ENCODE results near the gene AGXT.
A peak's percentile ranks its signal among the peaks of the same experiment; 100 is the strongest.

The AGXT gene

DNA sequence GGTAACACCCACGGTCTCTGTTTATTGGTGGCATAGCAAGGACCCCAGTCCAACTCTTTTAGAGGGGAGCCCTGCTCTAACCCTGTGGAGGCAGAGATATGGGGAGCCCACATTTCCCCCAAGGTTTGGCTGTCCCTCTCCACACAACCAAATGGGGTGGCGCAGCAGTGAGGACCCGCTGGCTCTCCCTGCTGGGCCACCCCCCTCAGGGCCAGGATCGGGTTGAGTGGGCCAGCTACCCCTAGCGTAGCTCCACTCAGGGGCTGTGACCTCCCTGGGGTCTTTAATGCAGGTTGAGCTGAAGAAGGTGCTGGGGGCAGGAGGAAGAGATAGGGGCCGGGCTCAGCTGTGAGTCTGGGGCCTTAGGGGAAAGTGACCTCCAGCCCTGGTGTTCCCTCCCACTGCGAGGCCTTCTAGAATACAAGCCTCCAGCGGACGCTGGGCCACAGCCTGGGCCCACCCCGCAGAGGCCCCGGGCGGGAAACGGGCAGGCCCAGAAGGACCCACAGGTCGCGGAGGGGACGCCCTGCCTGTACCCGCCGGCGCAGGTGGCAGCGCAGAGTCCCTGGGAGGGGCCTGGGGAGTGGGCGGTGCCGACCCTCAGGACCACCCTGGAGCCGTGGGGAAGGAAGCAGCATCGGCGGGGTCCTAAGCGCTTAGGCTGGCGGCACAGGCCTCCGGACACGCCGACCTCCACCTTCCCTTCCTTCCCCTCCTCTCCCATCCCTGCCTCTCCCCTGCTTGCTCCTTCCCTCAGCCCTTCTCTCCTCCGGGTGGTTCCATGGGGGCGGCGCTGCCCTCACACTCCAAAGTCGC, 47.1 kb downstream of the AGXT start:
- Histone ChIP-seq H3K4me3 (ENCODE audit: low read length) (peak overlapping the region; percentile 33; the same call in 1 of the 2 replicates), H3K4me1 (ENCODE audit: low read length) (peaks cover 5% of the 10 kb centered on the region)

DNA sequence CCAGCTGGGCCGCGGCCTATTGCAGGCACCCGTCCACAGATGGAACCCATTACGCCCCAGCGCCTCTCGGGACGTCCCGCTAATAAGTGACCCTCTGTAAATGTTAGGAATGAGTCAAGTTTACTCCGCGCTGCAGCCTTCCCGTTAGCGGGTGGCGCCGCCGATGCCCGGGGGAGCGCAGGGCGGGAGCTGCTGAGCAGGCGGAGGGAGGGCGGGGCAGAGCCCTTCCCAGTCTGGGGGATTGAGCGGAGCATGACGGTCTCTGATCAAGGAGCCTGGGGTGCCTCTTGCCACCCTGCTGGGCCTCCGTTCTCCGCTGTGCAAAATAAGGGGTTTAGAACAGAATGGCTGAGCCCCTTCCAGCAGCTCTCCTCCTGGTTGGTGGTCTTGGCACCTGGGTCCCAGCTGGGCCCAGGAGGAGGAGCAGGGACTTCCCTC, 48.0 kb downstream of the AGXT start:
- Histone ChIP-seq H3K4me3 (ENCODE audit: low read length) (peak overlapping the region; percentile 61), H3K27me3 (ENCODE audit: low read depth, low read length) (0 out of 2 replicates have a peak, but pooled peaks cover 2% of the 10 kb centered on the region), H2AFZ (ENCODE audit: low read depth, low read length) (peak overlapping the region; percentile 21; the same call in 1 of the 2 replicates), H3K9me3 (ENCODE audit: insufficient read depth, low read length) (no peaks in the 10 kb centered on the region), H3K27ac (ENCODE audit: low read length) (no peak overlapping the region), H3K9ac (ENCODE audit: low read length) (no peak overlapping the region), H3K79me2 (ENCODE audit: low read length) (no peaks in the 10 kb centered on the region), H3K4me2 (ENCODE audit: low read length) (peak overlapping the region; percentile 68), H3K4me1 (ENCODE audit: low read length) (peaks cover 5% of the 10 kb centered on the region), H3K36me3 (replicated peaks; ENCODE audit: low read depth, low read length) (no peaks in the 10 kb centered on the region), H4K20me1 (ENCODE audit: insufficient read depth, low read length) (no peaks in the 10 kb centered on the region)
- TF ChIP-seq, protein P1, sequence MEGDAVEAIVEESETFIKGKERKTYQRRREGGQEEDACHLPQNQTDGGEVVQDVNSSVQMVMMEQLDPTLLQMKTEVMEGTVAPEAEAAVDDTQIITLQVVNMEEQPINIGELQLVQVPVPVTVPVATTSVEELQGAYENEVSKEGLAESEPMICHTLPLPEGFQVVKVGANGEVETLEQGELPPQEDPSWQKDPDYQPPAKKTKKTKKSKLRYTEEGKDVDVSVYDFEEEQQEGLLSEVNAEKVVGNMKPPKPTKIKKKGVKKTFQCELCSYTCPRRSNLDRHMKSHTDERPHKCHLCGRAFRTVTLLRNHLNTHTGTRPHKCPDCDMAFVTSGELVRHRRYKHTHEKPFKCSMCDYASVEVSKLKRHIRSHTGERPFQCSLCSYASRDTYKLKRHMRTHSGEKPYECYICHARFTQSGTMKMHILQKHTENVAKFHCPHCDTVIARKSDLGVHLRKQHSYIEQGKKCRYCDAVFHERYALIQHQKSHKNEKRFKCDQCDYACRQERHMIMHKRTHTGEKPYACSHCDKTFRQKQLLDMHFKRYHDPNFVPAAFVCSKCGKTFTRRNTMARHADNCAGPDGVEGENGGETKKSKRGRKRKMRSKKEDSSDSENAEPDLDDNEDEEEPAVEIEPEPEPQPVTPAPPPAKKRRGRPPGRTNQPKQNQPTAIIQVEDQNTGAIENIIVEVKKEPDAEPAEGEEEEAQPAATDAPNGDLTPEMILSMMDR (IDR thresholded peaks at IDR 0.05; ENCODE audit: low read depth, low read length), result no peak
- TF ChIP-seq EZH2phosphoT487 (IDR thresholded peaks at IDR 0.05; ENCODE audit: low read depth), result no peak

More for the DNA sequence above, 47.1 kb downstream of the AGXT start:
- no peaks in the 10 kb centered on the region for H3K9me3 ChIP-seq (ENCODE audit: insufficient read depth, low read length)
- TF ChIP-seq, protein P1 (IDR thresholded peaks at IDR 0.05; ENCODE audit: low read depth, low read length), result no peak
- TF ChIP-seq EZH2phosphoT487 (IDR thresholded peaks at IDR 0.05; ENCODE audit: low read depth), result no peak
- 0 out of 2 replicates have a peak, but pooled peaks cover 2% of the 10 kb centered on the region for H3K27me3 ChIP-seq (ENCODE audit: low read depth, low read length)
- H3K79me2 ChIP-seq (ENCODE audit: low read length), result no peaks in the 10 kb centered on the region
- H4K20me1 ChIP-seq (ENCODE audit: insufficient read depth, low read length), result no peaks in the 10 kb centered on the region
- peak overlapping the region; percentile 30 for H3K4me2 ChIP-seq (ENCODE audit: low read length)
- H3K9ac ChIP-seq (ENCODE audit: low read length), result no peak overlapping the region
- H2AFZ ChIP-seq (ENCODE audit: low read depth, low read length), result no peak overlapping the region
- H3K36me3 ChIP-seq (replicated peaks; ENCODE audit: low read depth, low read length), result no peaks in the 10 kb centered on the region
- no peak overlapping the region for H3K27ac ChIP-seq (ENCODE audit: low read length)

DNA sequence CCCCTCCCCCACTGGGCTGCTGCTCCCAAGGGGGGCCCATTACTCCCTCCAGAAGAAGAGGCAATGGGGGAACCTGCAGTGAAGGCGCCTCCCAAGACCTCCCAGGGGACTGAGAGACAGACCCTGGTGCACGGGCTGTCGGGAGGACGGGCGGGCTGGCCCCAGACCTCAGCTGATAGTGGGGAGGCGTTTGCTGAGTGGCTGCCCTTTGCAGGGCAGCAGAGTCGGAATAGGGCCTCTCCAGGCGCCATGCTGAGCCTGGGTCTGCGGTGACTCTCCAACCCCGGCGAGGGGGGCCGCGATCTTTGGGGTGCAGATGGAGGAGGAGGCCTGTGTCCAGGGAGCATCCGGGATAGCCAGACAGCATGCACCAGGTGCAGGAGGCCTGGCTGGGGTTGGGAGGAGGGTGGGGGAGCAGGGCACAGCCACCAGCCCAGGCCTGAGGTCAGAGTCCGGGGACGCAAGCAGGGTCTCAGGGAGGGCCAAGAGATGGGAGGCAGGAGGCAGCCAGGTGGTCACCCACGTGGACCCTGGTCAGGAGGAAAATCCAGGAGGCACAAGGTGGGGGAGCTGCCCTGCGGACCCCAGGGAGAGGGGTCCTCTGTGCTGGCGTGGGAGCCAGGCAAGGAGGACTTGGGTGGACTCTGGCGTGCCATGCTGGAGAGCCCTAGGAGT, 48.5 kb downstream of the AGXT start:
- Histone ChIP-seq H3K9ac (ENCODE audit: low read length) (no peak overlapping the region), H3K27me3 (ENCODE audit: low read depth, low read length) (0 out of 2 replicates have a peak, but pooled peaks cover 2% of the 10 kb centered on the region), H4K20me1 (ENCODE audit: insufficient read depth, low read length) (no peaks in the 10 kb centered on the region), H3K27ac (ENCODE audit: low read length) (no peak overlapping the region), H3K9me3 (ENCODE audit: insufficient read depth, low read length) (no peaks in the 10 kb centered on the region), H3K4me1 (ENCODE audit: low read length) (peaks cover 5% of the 10 kb centered on the region), H3K79me2 (ENCODE audit: low read length) (no peaks in the 10 kb centered on the region), H3K36me3 (replicated peaks; ENCODE audit: low read depth, low read length) (no peaks in the 10 kb centered on the region), H3K4me2 (ENCODE audit: low read length) (peak overlapping the region; percentile 68), H3K4me3 (ENCODE audit: low read length) (peak overlapping the region; percentile 61), H2AFZ (ENCODE audit: low read depth, low read length) (peak overlapping the region; percentile 21; the same call in 1 of the 2 replicates)
- TF ChIP-seq EZH2phosphoT487 (IDR thresholded peaks at IDR 0.05; ENCODE audit: low read depth), result no peak
- TF ChIP-seq, protein P1 (IDR thresholded peaks at IDR 0.05; ENCODE audit: low read depth, low read length), result no peak

DNA sequence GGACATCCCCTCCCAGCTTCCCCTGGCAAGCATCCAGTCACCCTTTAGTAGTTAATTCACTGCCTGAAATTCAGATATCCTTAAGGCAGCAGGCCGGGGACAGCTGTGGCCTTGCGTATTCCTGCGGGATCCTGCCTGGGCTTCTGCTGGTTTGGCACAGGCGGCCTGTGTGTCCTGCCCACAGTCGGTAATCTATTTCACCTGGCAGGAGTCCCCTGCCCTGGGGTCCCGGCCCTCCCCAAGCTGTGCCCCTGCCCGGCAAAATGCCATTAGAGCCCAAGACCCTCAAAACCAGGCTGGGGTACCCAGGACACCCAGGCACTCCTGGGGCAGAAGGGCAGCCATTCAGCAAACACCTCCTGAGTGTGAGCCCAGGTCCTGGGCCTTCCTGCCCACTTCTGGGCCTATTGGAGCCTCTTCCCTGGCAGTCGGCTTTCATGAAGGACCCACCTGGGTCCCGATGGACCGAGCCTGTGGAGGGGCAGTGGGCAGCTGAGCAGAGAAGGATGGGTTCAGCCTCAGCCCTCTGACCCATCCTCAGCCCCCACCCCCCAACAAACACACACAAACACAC, 49.1 kb downstream of the AGXT start:
- H3K79me2 ChIP-seq (ENCODE audit: low read length), result no peaks in the 10 kb centered on the region
- H3K36me3 ChIP-seq (replicated peaks; ENCODE audit: low read depth, low read length), result no peaks in the 10 kb centered on the region
- 0 out of 2 replicates have a peak, but pooled peaks cover 2% of the 10 kb centered on the region for H3K27me3 ChIP-seq (ENCODE audit: low read depth, low read length)
- no peak overlapping the region for H3K4me3 ChIP-seq (ENCODE audit: low read length)
- no peak for TF ChIP-seq EZH2phosphoT487 (IDR thresholded peaks at IDR 0.05; ENCODE audit: low read depth)
- TF ChIP-seq, protein P1 (IDR thresholded peaks at IDR 0.05; ENCODE audit: low read depth, low read length), result no peak
- H4K20me1 ChIP-seq (ENCODE audit: insufficient read depth, low read length), result no peaks in the 10 kb centered on the region
- H2AFZ ChIP-seq (ENCODE audit: low read depth, low read length), result no peak overlapping the region
- no peak overlapping the region for H3K4me2 ChIP-seq (ENCODE audit: low read length)
- H3K9me3 ChIP-seq (ENCODE audit: insufficient read depth, low read length), result no peaks in the 10 kb centered on the region
- no peak overlapping the region for H3K27ac ChIP-seq (ENCODE audit: low read length)
- peaks cover 5% of the 10 kb centered on the region for H3K4me1 ChIP-seq (ENCODE audit: low read length)
- no peak overlapping the region for H3K9ac ChIP-seq (ENCODE audit: low read length)
